HEK293 (cell line): ENCODE data around the gene CSF1.

Source experiments
- CTCF ChIA-PET: fragments of 350-600 bp; formaldehyde crosslinking; extraction: SDS; loops from one replicate; lab custom pipeline; 2021; ENCODE audit warnings: antibody characterized with exemption; lab: Yijun Ruan, JAX
- POLR2A ChIA-PET: fragments of 300-600 bp; formaldehyde crosslinking; extraction: SDS; loops from one replicate; lab custom pipeline; 2020; ENCODE audit warnings: antibody characterized with exemption, inconsistent platforms; lab: Yijun Ruan, JAX
- H3K27ac ChIP-seq: fragments of 200-500 bp; sonication (Bioruptor generic); 2 replicates; pipeline ENCODE4 v1.5.1; 2014; ENCODE audit warnings: low read depth, low read length, control low read depth, inconsistent platforms; ENCODE audit errors: extremely low read depth
- H3K36me3 ChIP-seq, 2 experiments: fragments of 200-500 bp in 1 of 2; sonication (Bioruptor generic) in 1 of 2; 1 replicate in 1 of 2; 2 replicates in 1 of 2; pipeline ENCODE4 v1.5.1; 2014 to 2017; ENCODE audit warnings: inconsistent platforms in 2 of 2, low read length in 2 of 2; ENCODE audit not compliant: control insufficient read depth in 2 of 2, insufficient read depth in 1 of 2
- H3K4me1 ChIP-seq: fragments of 200-500 bp; sonication (Bioruptor generic); 2 replicates; pipeline ENCODE4 v1.5.1; 2014; ENCODE audit warnings: mild to moderate bottlenecking, low read length, inconsistent platforms; ENCODE audit not compliant: control insufficient read depth, insufficient read depth
- H3K4me3 ChIP-seq: 2 replicates; pipeline ENCODE4 v1.5.1; 2011; ENCODE audit warnings: low read depth, mild to moderate bottlenecking, control low read depth, low read length, moderate library complexity
- H3K9me3 ChIP-seq: fragments of 200-500 bp; sonication (Bioruptor generic); 2 replicates; pipeline ENCODE4 v1.5.1; 2014; ENCODE audit warnings: low read depth, low read length, inconsistent platforms; ENCODE audit not compliant: control insufficient read depth, insufficient read depth
- EGR2 ChIP-seq: fragments of 450-650 bp; formaldehyde crosslinking; IDR thresholded peaks from 2 replicates; pipeline ENCODE4 v1.5.1; 2016; ENCODE audit warnings: low read depth, missing biosample characterization, missing genetic modification characterization
- IKZF3 ChIP-seq: fragments of 450-650 bp; IDR thresholded peaks from 2 replicates; pipeline ENCODE4 v1.5.0; 2018; ENCODE audit warnings: missing biosample characterization, mild to moderate bottlenecking, missing genetic modification characterization, moderate library complexity
- YY1 ChIP-seq: fragments of 450-650 bp; formaldehyde crosslinking; IDR thresholded peaks from 2 replicates; pipeline ENCODE4 v1.5.1; 2018; ENCODE audit warnings: missing biosample characterization, missing genetic modification characterization
- ZEB2 ChIP-seq: fragments of 450-650 bp; formaldehyde crosslinking; IDR thresholded peaks from 2 replicates; pipeline ENCODE4 v1.5.1; 2016; ENCODE audit warnings: missing biosample characterization, missing genetic modification characterization
- ZFHX2 ChIP-seq: fragments of 450-650 bp; formaldehyde crosslinking; conservative IDR thresholded peaks from 2 replicates; pipeline ENCODE4 v1.5.1; 2016; ENCODE audit warnings: missing biosample characterization, missing genetic modification characterization
- ZIC2 ChIP-seq: fragments of 450-650 bp; formaldehyde crosslinking; IDR thresholded peaks from 2 replicates; pipeline ENCODE4 v1.5.1; 2016; ENCODE audit warnings: missing biosample characterization, missing genetic modification characterization
- ZNF132 ChIP-seq: fragments of 450-650 bp; formaldehyde crosslinking; IDR thresholded peaks from 2 replicates; pipeline ENCODE4 v1.5.1; 2017; ENCODE audit warnings: missing biosample characterization, missing genetic modification characterization, borderline replicate concordance
- ZNF146 ChIP-seq: fragments of 450-650 bp; formaldehyde crosslinking; IDR thresholded peaks from 2 replicates; pipeline ENCODE4 v1.5.1; 2016; ENCODE audit warnings: missing biosample characterization, missing genetic modification characterization
- ZNF311 ChIP-seq: fragments of 450-650 bp; formaldehyde crosslinking; IDR thresholded peaks from 2 replicates; pipeline ENCODE4 v1.5.1; 2017; ENCODE audit warnings: missing biosample characterization, missing genetic modification characterization, borderline replicate concordance
- ZNF324 ChIP-seq: fragments of 450-650 bp; formaldehyde crosslinking; IDR thresholded peaks from 2 replicates; pipeline ENCODE4 v1.5.1; 2016; ENCODE audit warnings: missing biosample characterization, missing genetic modification characterization
- ZNF391 ChIP-seq: fragments of 450-650 bp; formaldehyde crosslinking; IDR thresholded peaks from 2 replicates; pipeline ENCODE4 v1.5.1; 2016; ENCODE audit warnings: low read depth, missing biosample characterization, missing genetic modification characterization, borderline replicate concordance
- ZNF394 ChIP-seq: fragments of 450-650 bp; formaldehyde crosslinking; IDR thresholded peaks from 2 replicates; pipeline ENCODE4 v1.5.1; 2016; ENCODE audit warnings: missing biosample characterization, missing genetic modification characterization, mild to moderate bottlenecking, moderate library complexity, borderline replicate concordance
- ZNF501 ChIP-seq: fragments of 450-650 bp; formaldehyde crosslinking; IDR thresholded peaks from 2 replicates; pipeline ENCODE4 v1.5.1; 2016; ENCODE audit warnings: missing biosample characterization, missing genetic modification characterization
- ZNF521 ChIP-seq: fragments of 450-650 bp; formaldehyde crosslinking; IDR thresholded peaks from 2 replicates; pipeline ENCODE4 v1.5.1; 2017; ENCODE audit warnings: missing biosample characterization, mild to moderate bottlenecking, missing genetic modification characterization
- ZNF561 ChIP-seq: fragments of 450-650 bp; IDR thresholded peaks from 2 replicates; pipeline ENCODE4 v1.5.1; 2018; ENCODE audit warnings: missing biosample characterization, missing genetic modification characterization, borderline replicate concordance
- ZNF623 ChIP-seq: fragments of 450-650 bp; formaldehyde crosslinking; IDR thresholded peaks from 2 replicates; pipeline ENCODE4 v1.5.1; 2016; ENCODE audit warnings: missing biosample characterization, missing genetic modification characterization
- ZNF677 ChIP-seq: fragments of 450-650 bp; IDR thresholded peaks from 2 replicates; pipeline ENCODE4 v1.5.0; 2018; ENCODE audit warnings: missing biosample characterization, mild to moderate bottlenecking, missing genetic modification characterization, moderate library complexity
- ZNF785 ChIP-seq: fragments of 450-650 bp; formaldehyde crosslinking; IDR thresholded peaks from 2 replicates; pipeline ENCODE4 v1.5.1; 2016; ENCODE audit warnings: missing biosample characterization, missing genetic modification characterization
- ZNF791 ChIP-seq: fragments of 450-650 bp; formaldehyde crosslinking; IDR thresholded peaks from 2 replicates; pipeline ENCODE4 v1.5.1; 2016; ENCODE audit warnings: missing biosample characterization, missing genetic modification characterization
- TF ChIP-seq, protein P1 (sequence below): fragments of 450-650 bp; formaldehyde crosslinking; IDR thresholded peaks from 2 replicates; pipeline ENCODE4 v1.5.1; 2016; ENCODE audit warnings: missing biosample characterization, missing genetic modification characterization
- TF ChIP-seq, protein P2 (sequence below): fragments of 450-650 bp; formaldehyde crosslinking; IDR thresholded peaks from 2 replicates; pipeline ENCODE4 v1.5.1; 2017; ENCODE audit warnings: missing biosample characterization, mild to moderate bottlenecking, missing genetic modification characterization, moderate library complexity
- TF ChIP-seq, protein P3 (sequence below): fragments of 450-650 bp; formaldehyde crosslinking; IDR thresholded peaks from 2 replicates; pipeline ENCODE4 v1.5.1; 2016; ENCODE audit warnings: missing biosample characterization, missing genetic modification characterization
- TF ChIP-seq, protein P4 (sequence below): fragments of 450-650 bp; formaldehyde crosslinking; IDR thresholded peaks from 2 replicates; pipeline ENCODE4 v1.5.1; 2017; ENCODE audit warnings: missing biosample characterization, missing genetic modification characterization

CSF1 gene

DNA sequence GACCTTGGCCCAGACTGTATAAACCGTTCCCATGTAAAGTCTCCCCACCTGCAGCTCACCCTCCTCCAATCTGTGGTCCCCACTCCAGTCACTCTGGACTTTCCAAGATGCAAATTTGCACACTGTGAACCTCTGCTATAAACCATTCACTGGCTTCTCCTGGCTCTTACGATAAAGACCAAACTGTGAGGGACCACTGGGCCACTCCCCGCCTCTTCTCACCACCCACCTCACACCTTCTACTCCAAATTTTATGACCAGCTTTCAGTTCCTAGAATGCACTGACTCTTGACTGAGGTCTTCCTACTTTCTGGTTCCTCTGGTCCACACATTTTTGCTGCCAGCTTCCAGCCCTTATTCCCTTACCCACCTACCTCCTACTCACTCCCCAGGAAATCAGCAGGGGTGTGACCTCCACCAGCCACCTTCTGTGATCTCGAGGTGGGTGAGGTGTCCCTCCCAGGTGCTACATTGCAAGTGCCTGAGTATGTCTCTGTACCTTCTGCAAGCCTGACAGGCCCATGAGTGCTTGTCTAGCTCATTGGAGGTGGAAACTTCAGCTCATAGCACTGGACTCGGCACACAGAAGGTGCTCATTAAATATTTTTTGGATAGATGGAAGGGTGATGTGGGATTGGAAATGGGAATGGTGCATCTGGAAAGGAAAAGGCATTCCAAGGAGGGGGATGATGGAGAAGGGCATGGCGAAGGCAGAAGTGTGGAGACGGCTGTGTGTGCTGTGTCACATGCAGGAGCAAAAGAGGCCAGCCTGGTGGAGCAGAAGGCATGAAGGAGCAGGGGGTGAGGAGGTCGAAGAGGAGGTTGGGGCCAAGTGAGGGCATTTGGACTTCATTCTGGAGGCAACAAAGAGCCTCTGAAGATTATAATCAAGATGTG, 15.6 kb upstream of the CSF1 start:
- POLR2A ChIA-PET = no interaction called here
- H3K27ac ChIP-seq = no peak overlapping the region
- H3K4me3 ChIP-seq = no peak overlapping the region
- no peaks in the 10 kb centered on the region for H3K36me3 ChIP-seq
- no peaks in the 10 kb centered on the region for H3K4me1 ChIP-seq
- TF ChIP-seq ZNF146 (tag by site-specific recombination) (no peak), YY1 (tag by site-specific recombination) (no peak), ZNF391 (tag by site-specific recombination) (no peak), ZNF501 (tag by site-specific recombination) (no peak), EGR2 (tag by site-specific recombination) (peak; percentile 92), ZIC2 (tag by site-specific recombination) (0 out of 2 replicates have a peak, but pooled peaks have one; percentile 23), ZNF785 (tag by site-specific recombination) (no peak), ZNF394 (no peak), ZEB2 (tag by site-specific recombination) (no peak), ZNF561 (tag by site-specific recombination) (no peak), ZNF623 (tag by site-specific recombination) (no peak), ZNF791 (tag by site-specific recombination) (no peak), ZNF311 (tag by site-specific recombination) (no peak), ZNF677 (tag by site-specific recombination) (no peak), ZNF521 (tag by site-specific recombination) (no peak), ZNF324 (tag by site-specific recombination) (no peak), IKZF3 (tag by site-specific recombination) (no peak), ZNF132 (tag by site-specific recombination) (no peak), ZFHX2 (tag by site-specific recombination) (peak; percentile 86)
- TF ChIP-seq, protein P1, sequence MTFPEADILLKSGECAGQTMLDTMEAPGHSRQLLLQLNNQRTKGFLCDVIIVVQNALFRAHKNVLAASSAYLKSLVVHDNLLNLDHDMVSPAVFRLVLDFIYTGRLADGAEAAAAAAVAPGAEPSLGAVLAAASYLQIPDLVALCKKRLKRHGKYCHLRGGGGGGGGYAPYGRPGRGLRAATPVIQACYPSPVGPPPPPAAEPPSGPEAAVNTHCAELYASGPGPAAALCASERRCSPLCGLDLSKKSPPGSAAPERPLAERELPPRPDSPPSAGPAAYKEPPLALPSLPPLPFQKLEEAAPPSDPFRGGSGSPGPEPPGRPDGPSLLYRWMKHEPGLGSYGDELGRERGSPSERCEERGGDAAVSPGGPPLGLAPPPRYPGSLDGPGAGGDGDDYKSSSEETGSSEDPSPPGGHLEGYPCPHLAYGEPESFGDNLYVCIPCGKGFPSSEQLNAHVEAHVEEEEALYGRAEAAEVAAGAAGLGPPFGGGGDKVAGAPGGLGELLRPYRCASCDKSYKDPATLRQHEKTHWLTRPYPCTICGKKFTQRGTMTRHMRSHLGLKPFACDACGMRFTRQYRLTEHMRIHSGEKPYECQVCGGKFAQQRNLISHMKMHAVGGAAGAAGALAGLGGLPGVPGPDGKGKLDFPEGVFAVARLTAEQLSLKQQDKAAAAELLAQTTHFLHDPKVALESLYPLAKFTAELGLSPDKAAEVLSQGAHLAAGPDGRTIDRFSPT (tag by site-specific recombination) = no peak
- TF ChIP-seq, protein P2, sequence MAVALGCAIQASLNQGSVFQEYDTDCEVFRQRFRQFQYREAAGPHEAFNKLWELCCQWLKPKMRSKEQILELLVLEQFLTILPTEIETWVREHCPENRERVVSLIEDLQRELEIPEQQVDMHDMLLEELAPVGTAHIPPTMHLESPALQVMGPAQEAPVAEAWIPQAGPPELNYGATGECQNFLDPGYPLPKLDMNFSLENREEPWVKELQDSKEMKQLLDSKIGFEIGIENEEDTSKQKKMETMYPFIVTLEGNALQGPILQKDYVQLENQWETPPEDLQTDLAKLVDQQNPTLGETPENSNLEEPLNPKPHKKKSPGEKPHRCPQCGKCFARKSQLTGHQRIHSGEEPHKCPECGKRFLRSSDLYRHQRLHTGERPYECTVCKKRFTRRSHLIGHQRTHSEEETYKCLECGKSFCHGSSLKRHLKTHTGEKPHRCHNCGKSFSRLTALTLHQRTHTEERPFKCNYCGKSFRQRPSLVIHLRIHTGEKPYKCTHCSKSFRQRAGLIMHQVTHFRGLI (tag by site-specific recombination) = no peak
- TF ChIP-seq, protein P3, sequence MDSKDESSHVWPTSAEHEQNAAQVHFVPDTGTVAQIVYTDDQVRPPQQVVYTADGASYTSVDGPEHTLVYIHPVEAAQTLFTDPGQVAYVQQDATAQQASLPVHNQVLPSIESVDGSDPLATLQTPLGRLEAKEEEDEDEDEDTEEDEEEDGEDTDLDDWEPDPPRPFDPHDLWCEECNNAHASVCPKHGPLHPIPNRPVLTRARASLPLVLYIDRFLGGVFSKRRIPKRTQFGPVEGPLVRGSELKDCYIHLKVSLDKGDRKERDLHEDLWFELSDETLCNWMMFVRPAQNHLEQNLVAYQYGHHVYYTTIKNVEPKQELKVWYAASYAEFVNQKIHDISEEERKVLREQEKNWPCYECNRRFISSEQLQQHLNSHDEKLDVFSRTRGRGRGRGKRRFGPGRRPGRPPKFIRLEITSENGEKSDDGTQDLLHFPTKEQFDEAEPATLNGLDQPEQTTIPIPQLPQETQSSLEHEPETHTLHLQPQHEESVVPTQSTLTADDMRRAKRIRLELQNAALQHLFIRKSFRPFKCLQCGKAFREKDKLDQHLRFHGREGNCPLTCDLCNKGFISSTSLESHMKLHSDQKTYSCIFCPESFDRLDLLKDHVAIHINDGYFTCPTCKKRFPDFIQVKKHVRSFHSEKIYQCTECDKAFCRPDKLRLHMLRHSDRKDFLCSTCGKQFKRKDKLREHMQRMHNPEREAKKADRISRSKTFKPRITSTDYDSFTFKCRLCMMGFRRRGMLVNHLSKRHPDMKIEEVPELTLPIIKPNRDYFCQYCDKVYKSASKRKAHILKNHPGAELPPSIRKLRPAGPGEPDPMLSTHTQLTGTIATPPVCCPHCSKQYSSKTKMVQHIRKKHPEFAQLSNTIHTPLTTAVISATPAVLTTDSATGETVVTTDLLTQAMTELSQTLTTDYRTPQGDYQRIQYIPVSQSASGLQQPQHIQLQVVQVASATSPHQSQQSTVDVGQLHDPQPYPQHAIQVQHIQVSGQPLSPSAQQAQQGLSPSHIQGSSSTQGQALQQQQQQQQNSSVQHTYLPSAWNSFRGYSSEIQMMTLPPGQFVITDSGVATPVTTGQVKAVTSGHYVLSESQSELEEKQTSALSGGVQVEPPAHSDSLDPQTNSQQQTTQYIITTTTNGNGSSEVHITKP (tag by site-specific recombination) = no peak
- TF ChIP-seq, protein P4, sequence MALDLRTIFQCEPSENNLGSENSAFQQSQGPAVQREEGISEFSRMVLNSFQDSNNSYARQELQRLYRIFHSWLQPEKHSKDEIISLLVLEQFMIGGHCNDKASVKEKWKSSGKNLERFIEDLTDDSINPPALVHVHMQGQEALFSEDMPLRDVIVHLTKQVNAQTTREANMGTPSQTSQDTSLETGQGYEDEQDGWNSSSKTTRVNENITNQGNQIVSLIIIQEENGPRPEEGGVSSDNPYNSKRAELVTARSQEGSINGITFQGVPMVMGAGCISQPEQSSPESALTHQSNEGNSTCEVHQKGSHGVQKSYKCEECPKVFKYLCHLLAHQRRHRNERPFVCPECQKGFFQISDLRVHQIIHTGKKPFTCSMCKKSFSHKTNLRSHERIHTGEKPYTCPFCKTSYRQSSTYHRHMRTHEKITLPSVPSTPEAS (tag by site-specific recombination) = no peak
- TF ChIP-seq, all 188 proteins: peak for 3
- CTCF ChIA-PET = interaction anchor here (1.0 kb wide), 1 partner anchor 255 kb away, joined by 3 read pairs; no protein-coding TSS in a partner anchor
- no peaks in the 10 kb centered on the region for H3K9me3 ChIP-seq
